Panc1 (cell line): Measurements from ENCODE around the gene RSL24D1.

ENCODE experiments used
- CTCF ChIP-seq: fragments of 450-650 bp; IDR thresholded peaks from 2 replicates; pipeline ENCODE4 v1.5.1; 2017; ENCODE audit warnings: mild to moderate bottlenecking
- REST ChIP-seq, 2 experiments: IDR thresholded peaks; 2 replicates each; pipeline ENCODE4 v1.6.1; 2011 to 2012; ENCODE audit warnings: low read depth in 2 of 2, control low read depth in 1 of 2, low read length in 1 of 2, mild to moderate bottlenecking in 1 of 2, moderate library complexity in 1 of 2; ENCODE audit not compliant: insufficient read depth in 1 of 2
- SIN3A ChIP-seq: IDR thresholded peaks from 2 replicates; pipeline ENCODE4 v1.6.1; 2012; ENCODE audit warnings: low read depth, mild to moderate bottlenecking, low read length, moderate library complexity, borderline replicate concordance; ENCODE audit not compliant: insufficient read depth
- TCF7L2 ChIP-seq: IDR thresholded peaks from 2 replicates; pipeline ENCODE4 v1.6.1; 2011; ENCODE audit warnings: mild to moderate bottlenecking, low read depth, low read length, inconsistent platforms

- no peak for TF ChIP-seq CTCF
- TF ChIP-seq SIN3A = no peak
- no peak for TF ChIP-seq TCF7L2
- no peak for TF ChIP-seq REST (IDR thresholded peaks at IDR 0.05; ENCODE audit: insufficient read depth in 1 of 2, low read depth in 2 of 2, low read length in 1 of 2)
These were observed 45.1 kb downstream of the RSL24D1 start for GRCh38 chr15:55151631-55152030.
